ENCODE measurements around the gene SLC39A10.

SLC39A10 gene

DNA sequence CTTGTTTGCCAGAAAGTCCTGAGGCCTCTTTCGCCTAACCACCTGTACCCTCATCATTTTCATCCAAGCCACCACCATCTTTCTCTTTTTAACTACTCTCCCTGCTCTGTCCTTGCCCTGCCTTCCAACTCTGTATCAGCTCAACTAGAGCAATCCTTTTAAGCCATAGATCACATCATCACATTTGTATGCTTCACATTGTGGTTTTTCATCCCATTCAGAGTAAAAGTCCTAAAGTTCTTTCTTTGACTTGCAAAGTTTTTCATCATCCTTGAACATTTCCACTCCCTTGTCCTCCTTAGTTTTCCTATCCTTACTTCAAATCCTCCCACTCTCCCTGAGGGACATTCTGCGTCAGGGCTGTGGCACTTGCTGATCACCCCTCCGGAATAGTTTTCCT is 73.9 kb downstream of the SLC39A10 start:
- DNase-seq = no peak

DNA sequence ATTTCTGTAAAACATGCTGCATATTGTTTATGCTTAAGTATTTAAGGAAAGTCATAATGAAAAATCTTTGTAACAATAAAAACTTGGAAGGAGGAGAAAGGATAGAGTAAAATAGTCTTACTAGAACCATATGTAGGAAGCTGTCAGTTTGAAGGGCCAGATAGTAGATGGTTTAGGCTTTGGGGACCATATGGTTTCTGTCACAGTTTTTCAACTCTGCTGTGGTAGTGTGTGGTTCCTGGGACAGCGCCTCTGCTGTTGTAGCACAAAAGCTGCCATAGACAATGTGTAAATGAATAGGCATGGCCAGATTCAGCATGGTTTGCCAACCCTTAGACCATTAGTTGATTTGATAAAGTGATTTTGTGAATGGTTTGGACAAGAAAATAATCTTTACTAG is 75.5 kb downstream of the SLC39A10 start:
- no peak for DNase-seq

DNA sequence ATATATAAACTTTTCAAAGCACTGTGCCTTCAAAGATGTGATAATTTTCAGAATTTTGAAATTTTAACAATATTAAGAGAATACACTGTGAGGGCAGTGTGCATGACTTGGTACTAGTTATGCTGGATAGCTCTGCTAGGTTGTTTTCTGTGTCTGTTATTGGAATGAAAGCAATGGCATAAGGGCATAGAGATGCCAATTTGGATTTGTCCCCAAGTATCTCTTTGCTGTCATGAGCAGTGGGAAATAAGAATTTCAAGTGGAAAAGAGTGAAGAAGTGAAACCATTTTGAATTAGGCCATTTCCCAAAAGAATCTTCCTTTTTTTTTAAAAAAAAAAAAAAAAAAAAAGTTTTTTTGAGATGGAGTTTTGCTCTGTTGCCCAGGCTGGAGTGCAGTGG is 76.8 kb downstream of the SLC39A10 start:
- no peak for DNase-seq

DNA sequence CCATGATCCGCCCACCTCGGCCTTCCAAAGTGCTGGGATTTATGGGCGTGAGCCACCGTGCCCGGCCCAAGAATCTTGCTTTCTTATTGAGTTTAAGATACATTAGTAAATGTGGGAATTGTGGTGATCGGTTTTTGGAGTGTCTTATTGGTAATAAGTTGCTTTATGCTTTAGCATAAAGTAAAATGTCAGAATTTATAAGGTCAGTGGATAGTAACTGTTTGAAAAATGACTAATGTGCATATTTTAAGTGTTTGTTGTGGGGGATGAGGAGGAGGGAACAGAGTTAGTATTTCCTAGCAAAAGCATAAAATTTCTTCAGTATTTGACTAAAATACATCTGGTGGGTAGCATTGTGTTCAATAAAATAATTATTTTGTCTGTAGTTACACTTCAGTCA is 77.4 kb downstream of the SLC39A10 start:
- DNase-seq = no peak

DNA sequence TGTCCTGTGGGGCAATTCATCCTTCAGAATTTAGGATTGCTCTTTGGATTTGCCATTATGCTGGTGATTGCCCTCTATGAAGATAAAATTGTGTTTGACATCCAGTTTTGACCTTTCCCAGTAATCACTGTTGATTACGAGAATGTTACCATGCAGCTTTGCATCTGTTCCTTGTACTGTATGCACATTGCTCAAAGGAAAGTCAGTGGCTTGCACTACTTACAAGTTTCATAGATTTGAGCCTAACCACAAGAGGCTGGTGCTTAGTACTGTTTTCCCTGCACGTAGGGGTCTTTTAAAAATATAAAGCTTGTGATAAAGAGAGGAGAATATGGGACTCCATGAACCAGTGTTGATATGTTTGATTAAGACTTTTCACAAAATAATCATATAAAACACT is 77.9 kb downstream of the SLC39A10 start:
- DNase-seq = no peak

DNA sequence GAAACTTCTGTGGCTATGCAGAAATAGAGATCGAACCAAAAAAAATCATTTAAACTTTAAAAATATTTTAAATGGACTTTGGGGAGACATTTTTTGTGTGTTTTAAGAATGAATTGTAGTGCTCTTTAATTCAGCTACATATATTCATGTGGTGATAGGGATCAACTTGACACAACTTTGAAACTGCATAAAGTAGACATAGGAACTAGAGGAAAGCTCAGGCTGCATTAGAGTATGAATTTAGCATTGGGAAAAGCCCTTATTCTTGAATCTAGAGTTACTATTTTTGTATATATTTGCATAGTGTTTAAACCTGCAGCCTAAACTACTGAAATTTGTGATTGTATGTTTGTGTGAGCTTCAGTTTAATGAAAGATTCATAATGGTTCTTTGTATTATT is 78.3 kb downstream of the SLC39A10 start:
- DNase-seq = no peak

DNA sequence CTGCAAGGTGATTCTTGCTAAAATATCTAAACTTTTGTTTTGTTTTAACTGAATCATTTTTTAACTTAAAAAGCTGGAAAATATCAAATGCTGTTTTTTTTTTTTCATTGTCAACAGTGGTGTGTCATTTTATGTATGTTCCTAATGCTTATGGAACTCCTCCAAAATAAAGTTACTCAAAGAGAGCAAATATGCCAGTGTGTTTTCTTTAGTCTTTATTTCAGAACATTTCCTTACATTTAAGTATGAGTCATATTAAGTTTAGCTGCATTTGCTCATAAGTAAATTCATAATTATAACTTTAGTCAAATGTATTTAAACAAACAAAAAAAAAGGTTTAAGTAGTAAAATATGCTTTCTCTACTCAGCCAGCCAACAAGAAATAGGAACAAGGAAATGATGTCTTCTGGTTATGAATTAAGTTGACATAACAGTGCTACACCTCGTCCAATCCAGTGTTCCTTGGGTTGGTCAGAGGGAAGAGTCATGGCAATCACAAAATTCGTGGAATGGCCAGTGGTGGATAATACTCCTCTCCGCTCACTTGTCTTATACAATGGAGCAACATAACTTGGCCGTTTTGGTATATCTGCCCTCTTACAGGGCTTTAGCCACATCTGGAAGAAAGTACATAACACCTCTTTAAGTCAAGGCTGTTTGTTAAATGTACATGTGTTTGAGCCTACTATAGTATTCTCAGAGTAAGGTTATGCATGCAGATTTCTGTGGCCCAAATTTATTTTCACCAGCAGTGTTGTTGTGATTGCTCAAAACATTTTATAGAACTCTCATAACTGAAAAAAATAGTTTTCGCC is 80.7 kb downstream of the SLC39A10 start:
- DNase-seq = no peak

DNA sequence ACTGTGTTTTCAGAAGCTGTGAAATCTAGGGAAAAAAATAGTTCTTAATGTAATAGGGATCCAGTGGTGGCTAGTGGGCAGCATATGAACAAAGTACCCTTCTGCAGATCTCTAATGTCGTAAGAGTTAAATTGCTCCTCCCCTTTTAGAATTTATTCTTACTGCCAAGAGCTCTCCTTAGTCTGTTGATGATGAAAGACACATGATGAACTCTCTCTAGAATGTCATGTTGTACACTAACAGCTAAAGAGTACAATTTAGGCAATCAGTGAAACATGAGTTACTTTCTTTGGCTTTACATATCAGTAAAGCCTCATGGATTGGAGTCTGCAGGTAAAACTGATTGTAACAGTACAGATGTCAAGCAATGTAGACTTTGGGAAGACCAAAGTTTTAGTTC is 84.2 kb downstream of the SLC39A10 start:
- no peak for DNase-seq

DNA sequence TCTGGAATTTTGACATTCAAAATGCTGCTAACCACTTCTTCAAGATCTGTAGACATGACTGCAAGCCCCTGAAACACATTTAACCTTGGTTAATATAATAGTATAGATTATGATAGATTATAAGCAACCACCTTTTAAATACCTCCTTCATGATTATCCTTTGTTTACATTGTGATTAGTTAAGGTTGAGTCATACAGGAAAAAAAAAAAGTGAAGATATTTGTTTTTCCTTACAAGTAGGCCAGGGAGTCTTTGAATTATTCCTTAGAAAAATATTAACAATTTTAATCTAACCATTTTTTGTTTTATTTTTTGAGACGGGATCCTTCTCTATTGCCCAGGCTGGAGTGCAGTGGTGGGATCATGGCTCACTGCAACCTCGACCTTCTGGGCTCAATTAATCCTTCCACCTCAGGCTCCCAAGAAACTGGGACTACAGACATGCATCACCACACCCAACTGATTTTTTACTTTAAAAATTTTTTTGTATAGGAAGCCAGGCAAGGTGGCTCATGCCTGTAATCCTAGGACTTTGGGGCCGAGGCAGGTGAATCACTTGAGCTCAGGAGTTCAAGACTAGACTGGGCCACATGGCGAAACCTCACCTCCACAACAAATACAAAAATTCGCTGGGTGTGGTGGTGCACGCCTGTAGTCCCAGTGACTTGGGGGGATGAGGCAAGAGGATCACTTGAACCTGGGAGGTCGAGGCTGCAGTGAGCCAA is 99.4 kb downstream of the SLC39A10 start:
- DNase-seq = no peak

DNA sequence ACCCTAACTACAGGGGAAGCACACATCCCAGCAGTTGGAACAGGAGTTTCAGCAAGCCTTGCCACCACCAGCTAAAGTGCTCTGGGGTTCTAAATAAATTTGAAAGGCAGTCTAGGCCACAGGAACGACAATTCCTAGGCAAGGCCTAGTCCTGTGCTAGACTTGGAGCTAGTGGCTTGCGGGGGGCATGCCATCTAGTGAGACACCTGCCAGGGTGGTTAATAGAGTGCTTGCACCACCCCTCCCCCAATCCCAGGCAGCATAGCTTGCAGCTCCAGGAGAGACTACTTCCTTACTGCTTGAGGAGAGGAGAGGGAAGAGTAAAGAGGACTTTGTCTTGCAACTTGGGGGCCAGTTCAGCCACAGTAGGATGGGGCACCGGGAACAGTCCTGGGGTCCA is 101.8 kb downstream of the SLC39A10 start:
- no peak for DNase-seq

DNA sequence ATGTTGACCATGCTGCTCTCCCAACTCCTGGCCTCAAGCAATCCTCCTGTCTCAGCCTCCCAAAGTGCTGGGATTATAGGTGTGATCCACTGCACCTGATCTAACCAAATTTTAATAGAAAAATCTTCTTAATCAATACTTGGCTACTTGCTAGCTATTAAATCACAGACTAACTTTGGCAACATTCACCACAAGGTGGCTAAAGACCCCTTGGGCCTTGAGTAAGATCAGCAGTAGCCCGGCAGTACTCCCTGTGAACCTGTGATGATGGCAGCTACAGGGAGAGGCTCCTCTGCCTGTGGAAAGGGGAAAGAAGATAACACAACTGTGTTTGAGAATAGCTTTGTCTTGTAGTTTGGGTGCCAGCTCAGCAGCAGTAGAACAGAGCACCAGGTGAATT is 102.9 kb downstream of the SLC39A10 start:
- no peak for DNase-seq

DNA sequence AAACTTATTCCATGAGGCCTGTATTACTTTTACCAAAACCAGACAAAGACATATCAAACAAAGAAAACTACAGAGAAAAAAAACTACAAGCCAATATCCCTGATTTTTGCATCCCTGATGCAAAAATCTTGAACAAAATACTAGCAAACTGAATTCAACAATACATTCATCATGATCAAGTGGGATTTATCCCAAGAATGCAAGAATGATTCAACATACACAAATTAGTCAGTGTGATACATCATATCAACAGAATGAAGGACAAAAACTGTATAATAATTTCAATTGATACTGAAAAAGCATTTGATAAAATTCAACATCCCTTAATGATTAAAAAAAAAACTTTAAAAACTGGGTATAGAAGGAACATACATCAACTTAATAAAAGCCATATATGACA is 106.8 kb downstream of the SLC39A10 start:
- DNase-seq = no peak

DNA sequence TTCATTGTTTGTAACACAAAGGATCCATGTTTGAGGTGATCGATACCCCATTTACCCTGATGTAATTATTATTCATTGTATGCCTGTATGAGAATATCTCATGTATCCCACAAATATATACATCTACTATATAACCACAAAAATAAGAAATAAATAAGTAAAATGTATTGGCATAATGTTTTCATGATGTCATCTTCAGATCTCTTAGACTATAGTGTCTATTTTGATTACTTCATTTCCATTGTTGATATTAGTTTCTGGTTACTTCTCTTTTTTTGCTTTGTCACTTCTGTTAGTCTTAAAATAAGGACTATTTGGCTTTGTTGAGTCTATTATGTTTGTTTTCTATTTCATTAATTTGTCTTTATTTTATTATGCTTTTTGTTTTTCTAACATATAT is 109.7 kb downstream of the SLC39A10 start:
- DNase-seq = no peak

DNA sequence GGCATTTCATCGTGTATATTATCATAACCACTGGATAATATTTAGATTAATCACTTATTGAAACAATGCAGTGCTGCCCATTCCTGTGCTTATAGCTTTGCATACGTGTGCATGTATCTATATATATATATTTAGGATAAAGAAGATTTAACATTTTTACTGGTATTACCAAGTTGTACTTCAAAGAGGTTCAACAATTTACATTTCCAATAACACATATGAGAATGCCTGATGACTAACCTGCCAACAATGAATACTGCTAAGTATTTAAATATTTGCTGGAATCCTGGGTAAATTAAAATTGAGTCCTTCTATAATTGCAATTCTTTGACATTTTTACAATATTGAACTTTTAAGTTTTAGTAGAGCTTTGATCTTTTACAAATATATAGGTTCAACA is 111.4 kb downstream of the SLC39A10 start:
- DNase-seq = no peak

DNA sequence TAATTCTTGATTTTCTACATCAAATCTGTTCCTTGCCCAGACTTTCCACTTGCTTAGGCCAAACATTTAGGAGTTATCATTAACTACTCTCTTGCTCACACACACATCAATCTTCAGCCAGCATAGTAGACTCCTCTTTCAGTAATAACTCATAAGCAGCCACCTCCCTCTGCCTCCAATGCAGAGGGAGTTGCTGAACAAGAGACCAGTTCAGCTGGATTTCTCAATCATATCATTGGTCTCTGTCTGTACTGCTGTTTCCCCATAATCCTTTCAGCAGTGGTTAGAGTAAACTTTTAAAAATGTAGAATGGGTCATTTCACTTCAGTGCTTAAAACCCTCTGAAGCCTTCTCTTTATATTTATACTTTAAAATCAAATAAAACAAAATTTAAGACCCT is 112.9 kb downstream of the SLC39A10 start:
- DNase-seq = no peak

DNA sequence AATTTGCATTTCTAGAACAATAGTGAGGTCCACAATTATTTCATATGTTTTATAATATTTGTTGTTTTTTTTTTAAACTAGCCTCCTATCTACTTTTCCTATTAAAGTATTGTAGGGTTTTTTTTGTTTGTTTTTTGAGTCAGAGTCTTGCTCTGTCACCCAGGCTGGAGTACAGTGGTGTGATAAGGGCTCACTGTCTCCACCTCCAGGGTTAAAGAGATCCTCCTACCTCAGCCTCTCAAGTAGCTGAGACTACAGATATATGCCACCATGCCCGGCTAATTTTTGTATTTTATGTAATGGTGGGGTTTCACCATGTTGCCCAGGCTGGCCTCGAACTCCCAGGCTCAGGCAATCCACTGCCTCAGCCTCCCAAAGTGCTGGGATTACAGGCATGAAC is 122.5 kb downstream of the SLC39A10 start:
- no peak for DNase-seq

DNA sequence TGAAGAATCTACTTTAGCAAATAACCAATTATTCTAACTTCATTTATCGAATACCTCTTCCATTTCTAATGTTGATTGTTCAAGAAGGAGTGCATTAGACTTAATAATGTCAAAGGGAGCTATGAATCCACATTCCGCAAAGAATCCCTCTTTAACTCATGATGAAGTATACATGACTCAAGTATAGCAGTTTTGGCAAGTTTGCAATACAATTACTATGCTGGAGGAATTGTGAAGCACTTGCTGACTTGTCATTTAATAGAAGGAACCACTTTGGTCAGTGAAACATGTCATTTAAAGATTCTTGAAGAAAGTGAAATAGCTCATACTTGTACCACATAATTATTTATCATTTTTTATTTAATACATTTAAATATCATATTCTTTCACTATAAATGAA is 125.1 kb downstream of the SLC39A10 start:
- no peak for DNase-seq
